Activated CD4-positive, alpha-beta T cell treated with anti-CD3 and anti-CD28 coated beads, Interleukin-2, amount 10 ng/mL, durations not matched to agents 7 days and 5 days (primary cell): Measurements from ENCODE around the gene SRPK3. TPM values are rescaled to one million over a fixed set of nuclear protein-coding genes. Genes with fewer than 3 reads are reported as not detected.

ENCODE experiments used
- CTCF ChIA-PET: fragments of 350-600 bp; sonication (Branson Sonifier 250); formaldehyde crosslinking; loops from one replicate; lab custom pipeline; 2021; ENCODE audit warnings: antibody characterized with exemption; lab: Charles Lee
- POLR2A ChIA-PET: fragments of 350-600 bp; sonication (Branson Sonifier 250); formaldehyde crosslinking; loops from one replicate; lab custom pipeline; 2021; ENCODE audit warnings: antibody characterized with exemption; lab: Charles Lee
- DNase-seq: peaks from one replicate; pipeline ENCODE4 v3.0.0-alpha.2; 2020
- H3K27ac Mint-ChIP-seq: one replicate; pipeline ENCODE4 v1.8.0; 2021; ENCODE audit warnings: mild to moderate bottlenecking, moderate library complexity, mixed read lengths
- H3K27me3 Mint-ChIP-seq: one replicate; pipeline ENCODE4 v1.8.0; 2021; ENCODE audit warnings: mixed read lengths
- H3K36me3 Mint-ChIP-seq: one replicate; pipeline ENCODE4 v1.8.0; 2021; ENCODE audit warnings: low read depth, mixed read lengths
- H3K4me1 Mint-ChIP-seq: one replicate; pipeline ENCODE4 v1.8.0; 2021; ENCODE audit warnings: mixed read lengths
- H3K4me3 Mint-ChIP-seq: one replicate; pipeline ENCODE4 v1.8.0; 2021; ENCODE audit warnings: mild to moderate bottlenecking, moderate library complexity, mixed read lengths
- H3K9me3 Mint-ChIP-seq: one replicate; pipeline ENCODE4 v1.8.0; 2021; ENCODE audit warnings: mixed read lengths
- total RNA-seq, 2 experiments: library from RNA; stranded (reverse); gene quantifications; one replicate each; pipeline ENCODE4 v1.2.3, GENCODE V29; 2021

Gene SRPK3
- total RNA-seq, 2 experiments from 2014 or later, result not detected

DNA sequence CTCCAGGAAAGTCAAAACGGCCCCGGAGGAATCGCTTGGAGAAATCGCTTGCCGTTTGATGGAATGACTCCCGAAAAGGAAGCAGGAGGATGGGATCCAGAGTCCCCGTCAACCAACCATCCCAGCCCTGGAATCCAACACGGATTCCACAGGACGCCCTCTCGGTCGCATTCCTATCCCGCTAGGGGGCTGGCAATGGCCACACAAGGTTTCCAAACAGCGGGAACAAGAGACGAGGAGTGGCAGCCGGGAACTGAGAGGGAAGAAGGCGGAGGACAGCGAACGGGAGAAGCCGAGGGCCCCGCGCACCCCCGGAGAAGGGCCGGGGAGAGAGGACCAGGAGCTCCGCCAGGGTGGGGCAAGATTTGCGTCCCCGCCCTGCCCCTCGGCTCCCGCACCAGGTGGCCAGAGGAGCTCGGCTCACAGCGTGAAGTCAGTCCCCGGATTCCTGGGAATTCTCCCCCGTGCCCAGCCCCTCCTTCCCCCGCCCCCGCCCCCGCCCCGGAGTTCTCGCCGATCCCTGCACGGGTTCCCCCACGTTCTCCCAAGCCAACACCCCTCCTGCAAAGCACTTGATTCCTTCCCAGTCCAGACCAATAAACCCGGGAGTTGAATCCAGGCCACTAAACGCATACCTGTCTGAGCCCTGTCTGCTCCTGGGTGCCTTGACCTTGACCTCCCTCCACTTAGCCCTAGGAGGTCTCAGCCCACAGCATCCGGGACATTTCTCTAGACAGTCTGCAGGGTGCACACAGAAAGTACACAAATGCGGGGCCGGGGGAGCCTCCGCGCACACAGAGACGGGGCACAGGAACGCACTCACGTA, 48.1 kb downstream of the SRPK3 start:
- ChIA-PET CTCF (no interaction called here), POLR2A (no interaction called here)
- peaks cover 9% of the 10 kb centered on the region for H3K4me1 Mint-ChIP-seq
- H3K27ac Mint-ChIP-seq, result no peak overlapping the region
- no peak overlapping the region for H3K4me3 Mint-ChIP-seq
- no peaks in the 10 kb centered on the region for H3K36me3 Mint-ChIP-seq
- no peak for DNase-seq
- H3K27me3 Mint-ChIP-seq, result peaks cover 35% of the 10 kb centered on the region
- no peaks in the 10 kb centered on the region for H3K9me3 Mint-ChIP-seq

DNA sequence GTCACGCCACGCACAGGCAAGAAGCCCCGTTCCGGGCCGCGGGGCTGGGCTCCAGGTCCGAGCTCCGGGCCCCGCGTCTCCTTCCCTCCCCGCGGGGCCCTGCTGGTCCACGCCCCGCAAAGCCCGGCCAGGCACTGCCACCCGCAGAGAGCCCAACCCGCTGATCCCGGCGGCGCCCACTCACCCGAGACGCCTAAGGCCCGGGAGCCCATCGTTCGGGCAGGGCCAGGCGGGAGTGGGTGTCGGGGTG, 48.6 kb downstream of the SRPK3 start:
- H3K4me3 Mint-ChIP-seq, result no peak overlapping the region
- ChIA-PET CTCF (no interaction called here), POLR2A (no interaction called here)
- H3K9me3 Mint-ChIP-seq, result no peaks in the 10 kb centered on the region
- DNase-seq, result no peak
- H3K36me3 Mint-ChIP-seq, result no peaks in the 10 kb centered on the region
- no peak overlapping the region for H3K27ac Mint-ChIP-seq
- H3K27me3 Mint-ChIP-seq, result peaks cover 35% of the 10 kb centered on the region
- peaks cover 8% of the 10 kb centered on the region for H3K4me1 Mint-ChIP-seq

DNA sequence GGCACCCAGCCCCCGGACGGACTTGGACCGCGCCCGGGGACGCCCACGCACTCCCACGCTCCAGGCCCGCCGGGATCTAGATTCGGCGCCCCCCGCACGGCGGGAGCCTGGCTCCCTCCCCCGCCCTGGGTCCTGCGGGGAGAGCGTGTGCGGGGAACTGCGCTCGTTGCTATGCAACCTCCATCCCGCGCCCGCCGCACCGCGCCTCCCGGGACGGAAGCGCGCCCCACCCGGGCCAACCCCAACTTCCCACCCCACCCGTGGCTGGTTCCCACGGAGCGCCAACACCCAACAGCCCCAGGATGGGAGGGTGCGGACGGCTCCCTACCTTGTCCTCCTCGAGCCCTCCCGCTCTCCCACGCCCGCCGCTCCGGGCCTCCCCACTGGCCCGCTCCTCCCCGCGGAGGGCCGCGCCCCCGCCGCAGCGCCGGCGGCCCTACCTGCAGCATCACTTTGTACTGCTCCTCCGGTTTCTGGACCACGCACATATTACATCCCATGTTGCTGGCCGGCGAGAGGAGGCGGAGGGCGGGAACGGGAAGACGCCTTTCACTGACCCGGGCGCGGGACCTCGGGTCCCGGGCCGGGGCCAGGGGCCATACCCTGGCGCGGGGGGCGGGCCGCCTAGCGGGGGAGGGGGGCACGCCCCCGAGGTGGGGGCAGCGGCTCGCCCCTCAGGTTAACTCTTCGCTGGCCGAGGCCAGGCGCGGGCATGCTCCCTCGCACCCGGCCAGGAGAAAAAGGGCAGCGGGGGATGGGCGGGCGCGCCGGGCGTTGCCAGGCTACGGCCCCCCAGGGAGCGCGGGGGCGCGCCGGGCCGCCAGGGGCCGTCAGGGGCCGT, 49.2 kb downstream of the SRPK3 start, which contains the start of gene PDZD4:
Gene PDZD4, minus strand, starts transcription at position 746 of the 841 bp plus-strand sequence. Its CDS starts 246 bp downstream, at position 500.
- Mint-ChIP-seq H3K4me3 (peak within 1 kb of the TSS; percentile 27), H3K27me3 (peaks cover 36% of the 10 kb centered on the region), H3K36me3 (no peaks in the 10 kb centered on the region), H3K27ac (no peak within 1 kb of the TSS), H3K4me1 (peaks cover 8% of the 10 kb centered on the region), H3K9me3 (no peaks in the 10 kb centered on the region)
- CTCF ChIA-PET, result no interaction called here
- DNase-seq, result no peak
- POLR2A ChIA-PET, result no interaction called here

DNA sequence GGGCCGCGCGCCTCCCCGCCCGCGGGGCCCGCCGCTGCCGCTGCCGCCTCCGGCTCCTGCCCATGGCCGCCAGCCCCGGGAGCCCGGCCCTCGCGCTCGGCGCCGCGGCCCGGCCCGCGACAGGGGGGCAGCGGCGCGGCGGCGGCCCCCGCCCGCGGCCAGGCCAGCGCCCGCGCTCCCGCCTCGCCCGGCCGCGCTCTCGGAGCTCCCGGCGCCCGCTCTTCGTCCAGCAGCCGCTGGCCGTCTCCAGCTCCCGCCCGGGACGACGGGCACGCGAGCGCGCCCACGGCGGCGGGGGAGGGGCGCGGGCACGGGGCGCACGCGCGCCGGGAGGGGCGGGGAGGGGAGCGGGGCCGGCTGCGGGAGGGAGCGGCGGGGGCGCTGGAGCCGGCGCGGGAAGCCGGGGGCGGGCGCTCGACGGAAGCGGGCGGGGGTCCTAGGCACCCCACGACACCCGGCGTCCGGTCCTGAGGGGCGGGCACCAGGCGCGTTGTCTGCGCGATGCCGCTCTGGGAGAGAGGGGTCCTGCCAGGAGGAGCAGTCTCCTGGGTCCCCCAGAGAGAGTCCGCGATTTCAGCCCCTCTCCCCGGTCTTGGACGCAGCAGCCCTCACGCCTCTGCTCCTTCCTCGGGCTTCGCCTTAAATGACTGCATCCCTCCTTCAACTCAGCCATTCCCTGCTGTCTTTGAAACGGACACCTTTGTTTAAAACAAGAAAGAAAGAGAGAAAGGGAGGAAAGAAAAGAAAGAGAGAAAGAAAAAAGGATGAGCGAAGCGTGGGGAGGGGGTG, 50.0 kb downstream of the SRPK3 start:
- Mint-ChIP-seq H3K27me3 (peaks cover 32% of the 10 kb centered on the region), H3K27ac (no peak overlapping the region), H3K36me3 (no peaks in the 10 kb centered on the region), H3K9me3 (no peaks in the 10 kb centered on the region), H3K4me3 (no peak overlapping the region), H3K4me1 (peaks cover 6% of the 10 kb centered on the region)
- no peak for DNase-seq
- POLR2A ChIA-PET, result no interaction called here
- CTCF ChIA-PET, result no interaction called here

DNA sequence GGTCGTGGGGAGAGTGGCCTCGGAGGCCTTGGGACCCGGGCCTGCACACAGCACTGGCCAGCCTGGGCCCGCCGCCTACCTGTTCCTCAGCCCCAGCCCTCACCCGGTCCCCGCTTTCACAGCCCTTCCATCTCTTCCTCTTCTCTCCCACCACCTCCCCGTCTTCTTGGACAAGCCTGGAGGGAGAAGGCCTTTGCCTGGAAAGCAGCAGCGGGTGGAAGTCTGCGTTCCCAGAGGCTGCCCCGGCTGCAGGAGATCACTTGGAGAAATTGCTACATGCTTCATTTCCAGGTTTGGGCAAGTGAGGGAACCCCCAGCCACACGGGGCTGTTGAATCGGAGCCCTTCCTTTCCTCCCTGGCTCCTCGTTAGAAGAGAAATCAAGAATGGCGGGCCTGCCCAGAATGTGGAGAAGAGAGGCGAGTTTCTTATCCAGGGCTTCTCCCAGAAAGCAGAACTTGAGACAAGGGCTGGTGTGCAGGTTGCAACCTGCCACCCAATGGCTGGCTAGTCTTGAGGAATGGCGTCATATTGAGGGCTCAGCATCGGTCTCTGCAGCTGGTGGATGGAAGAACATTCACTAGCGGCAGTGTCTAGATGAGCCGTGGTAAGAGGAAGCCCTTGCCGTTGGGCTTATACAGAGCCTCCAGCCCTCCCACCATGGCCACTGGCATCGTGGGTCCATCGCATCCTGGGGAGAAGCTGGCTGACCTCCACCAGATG, 50.7 kb downstream of the SRPK3 start:
- Mint-ChIP-seq H3K4me1 (peaks cover 6% of the 10 kb centered on the region), H3K9me3 (no peaks in the 10 kb centered on the region), H3K27me3 (peaks cover 32% of the 10 kb centered on the region), H3K4me3 (peak overlapping the region; percentile 27), H3K27ac (no peak overlapping the region), H3K36me3 (no peaks in the 10 kb centered on the region)
- DNase-seq, result no peak
- POLR2A ChIA-PET, result no interaction called here
- CTCF ChIA-PET, result no interaction called here

DNA sequence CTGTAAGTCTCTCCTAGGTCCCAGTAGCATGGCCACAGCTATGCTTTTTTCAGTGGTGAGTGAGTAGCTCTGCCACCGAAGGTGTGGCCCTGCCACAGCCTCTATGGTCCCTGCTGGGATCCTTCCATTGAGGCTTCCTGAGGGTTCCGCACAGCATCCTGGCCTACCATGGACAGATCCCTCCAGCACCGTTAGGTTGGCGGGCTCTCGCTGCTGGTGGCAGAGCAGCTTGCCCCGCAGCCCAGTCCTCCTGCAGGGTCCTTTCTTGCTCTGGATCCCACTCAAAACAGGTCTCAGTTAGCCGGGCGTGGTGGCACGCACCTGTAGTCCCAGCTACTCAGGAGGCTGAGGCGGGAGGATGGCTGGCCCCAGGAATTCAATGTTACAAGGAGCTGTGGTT, 51.9 kb downstream of the SRPK3 start:
- Mint-ChIP-seq H3K4me1 (no peaks in the 10 kb centered on the region), H3K36me3 (no peaks in the 10 kb centered on the region), H3K4me3 (no peak overlapping the region), H3K9me3 (no peaks in the 10 kb centered on the region), H3K27ac (no peak overlapping the region), H3K27me3 (peaks cover 22% of the 10 kb centered on the region)
- ChIA-PET POLR2A (no interaction called here), CTCF (no interaction called here)
- DNase-seq, result no peak

Other genes starting within 250 kb of the SRPK3 start
- gene CCNQ, start 181.9 kb upstream of the SRPK3 start, total RNA-seq, result 10 to 100 TPM; 22.5 to 23.8 TPM
- gene DUSP9, start 133.8 kb upstream of the SRPK3 start, total RNA-seq, result not detected
- gene PNCK, start 107.2 kb upstream of the SRPK3 start, total RNA-seq, result not detected
- under 1 TPM; 0.65 to 0.69 TPM for gene SLC6A8, start 93.1 kb upstream of the SRPK3 start, total RNA-seq
- gene BCAP31, start 56.7 kb upstream of the SRPK3 start, total RNA-seq, result 100 to 1,000 TPM; 142 to 148 TPM
- 10 to 100 TPM; 15.4 to 16.0 TPM for gene ABCD1, start 56.2 kb upstream of the SRPK3 start, total RNA-seq
- gene PLXNB3, start 16.8 kb upstream of the SRPK3 start, total RNA-seq, result under 1 TPM; 0.23 to 0.35 TPM
- gene IDH3G, start 13.3 kb downstream of the SRPK3 start, total RNA-seq, result 10 to 100 TPM; 60.1 to 64.8 TPM
- gene SSR4, start 13.6 kb downstream of the SRPK3 start, total RNA-seq, result 100 to 1,000 TPM; 193 to 203 TPM
- under 1 TPM; 0.32 to 0.60 TPM for gene PDZD4, start 49.5 kb downstream of the SRPK3 start, total RNA-seq
- gene L1CAM, start 105.1 kb downstream of the SRPK3 start, total RNA-seq, result 1 to 10 TPM; 1.9 to 2.1 TPM
- gene AVPR2, start 123.6 kb downstream of the SRPK3 start, total RNA-seq, result not detected
- gene ARHGAP4, start 145.2 kb downstream of the SRPK3 start, total RNA-seq, result 100 to 1,000 TPM; 303 to 334 TPM
- gene NAA10, start 154.0 kb downstream of the SRPK3 start, total RNA-seq, result 10 to 100 TPM; 72.9 to 83.2 TPM
- gene RENBP, start 163.6 kb downstream of the SRPK3 start, total RNA-seq, result 10 to 100 TPM; 14.2 to 16.5 TPM
- gene HCFC1, start 190.8 kb downstream of the SRPK3 start, total RNA-seq, result 100 to 1,000 TPM; 116 to 121 TPM
- 1 to 10 TPM; 7.9 to 8.5 TPM for gene TMEM187, start 191.7 kb downstream of the SRPK3 start, total RNA-seq
- 100 to 1,000 TPM; 107 to 112 TPM for gene IRAK1, start 238.9 kb downstream of the SRPK3 start, total RNA-seq